NCI-H510A treated with DMSO at 0.1 percent for 48 hours (cell line): ENCODE measurements around the gene ESRRA.
A peak's percentile ranks its signal among the peaks of the same experiment; 100 is the strongest.

ENCODE experiments used
- DNase-seq: peaks from one replicate; lab custom pipeline; 2025; lab: John Stamatoyannopoulos, UW

Gene ESRRA

GRCh38 chr11:64333556-64333955 lies 28.2 kb downstream of the ESRRA start:
- no peak for DNase-seq

- DNase-seq = peak; percentile 89
Observed at GRCh38 chr11:64334764-64335735, 29.7 kb downstream of the ESRRA start.

- DNase-seq = no peak
Observed at GRCh38 chr11:64337538-64338249, 32.4 kb downstream of the ESRRA start.

DNA sequence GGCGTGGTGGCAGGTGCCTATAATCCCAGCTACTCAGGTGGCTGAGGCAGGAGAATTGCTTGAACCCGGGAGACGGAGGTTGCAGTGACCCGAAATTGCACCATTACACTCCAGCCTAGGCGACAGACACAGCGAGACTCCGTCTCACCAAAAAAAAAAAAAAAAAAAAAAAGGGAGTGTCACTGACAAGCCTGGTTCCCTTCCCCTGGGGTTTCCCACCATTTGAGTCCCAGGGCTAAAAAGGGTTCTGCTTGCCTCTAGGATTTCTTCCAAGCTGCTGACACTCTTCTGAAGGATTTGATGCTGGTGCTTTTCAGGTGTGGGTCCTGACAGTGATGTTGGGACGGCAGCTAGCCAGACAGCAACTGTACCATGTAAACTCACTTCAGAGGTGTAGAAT lies 33.4 kb downstream of the ESRRA start:
- no peak for DNase-seq

GRCh38 chr11:64339286-64339685 lies 34.0 kb downstream of the ESRRA start:
- no peak for DNase-seq

DNA sequence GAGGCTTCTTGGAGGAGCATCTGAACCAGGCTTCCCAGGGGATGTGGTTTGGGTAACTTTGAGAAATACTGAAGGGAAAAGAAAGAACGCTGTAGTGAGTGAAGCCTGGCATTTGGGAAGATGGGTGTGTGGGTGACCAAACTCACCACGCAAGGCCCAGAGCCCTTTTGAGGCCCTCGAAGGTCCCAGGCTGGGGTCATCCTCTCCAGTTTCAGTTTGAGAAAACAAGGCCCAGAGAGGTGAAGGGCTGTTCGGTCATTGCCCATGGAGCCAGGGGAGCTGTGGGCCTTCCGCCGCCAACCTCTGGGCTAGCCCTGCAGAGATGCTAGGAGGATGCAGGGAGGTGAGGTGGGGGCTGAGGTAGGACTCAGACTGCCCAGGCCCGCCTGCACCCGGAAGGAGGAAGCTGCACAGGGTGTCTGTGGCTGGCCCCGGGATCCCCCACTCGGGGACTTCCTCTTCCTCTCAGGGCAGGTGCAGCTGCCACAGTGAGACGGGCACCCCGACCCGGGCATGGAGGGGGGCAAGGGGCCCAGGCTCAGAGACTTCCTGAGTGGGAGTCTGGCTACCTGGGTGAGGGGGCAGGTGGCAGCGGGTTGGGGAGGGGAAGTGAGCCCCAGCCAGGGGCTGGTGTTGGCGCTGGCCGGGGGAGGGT lies 34.6 kb downstream of the ESRRA start, which contains the start of gene CCDC88B:
Gene CCDC88B (plus strand): TSS at position 451 of the 655 bp plus-strand sequence. CDS start 63 bp downstream, at position 514.
- no peak for DNase-seq

DNA sequence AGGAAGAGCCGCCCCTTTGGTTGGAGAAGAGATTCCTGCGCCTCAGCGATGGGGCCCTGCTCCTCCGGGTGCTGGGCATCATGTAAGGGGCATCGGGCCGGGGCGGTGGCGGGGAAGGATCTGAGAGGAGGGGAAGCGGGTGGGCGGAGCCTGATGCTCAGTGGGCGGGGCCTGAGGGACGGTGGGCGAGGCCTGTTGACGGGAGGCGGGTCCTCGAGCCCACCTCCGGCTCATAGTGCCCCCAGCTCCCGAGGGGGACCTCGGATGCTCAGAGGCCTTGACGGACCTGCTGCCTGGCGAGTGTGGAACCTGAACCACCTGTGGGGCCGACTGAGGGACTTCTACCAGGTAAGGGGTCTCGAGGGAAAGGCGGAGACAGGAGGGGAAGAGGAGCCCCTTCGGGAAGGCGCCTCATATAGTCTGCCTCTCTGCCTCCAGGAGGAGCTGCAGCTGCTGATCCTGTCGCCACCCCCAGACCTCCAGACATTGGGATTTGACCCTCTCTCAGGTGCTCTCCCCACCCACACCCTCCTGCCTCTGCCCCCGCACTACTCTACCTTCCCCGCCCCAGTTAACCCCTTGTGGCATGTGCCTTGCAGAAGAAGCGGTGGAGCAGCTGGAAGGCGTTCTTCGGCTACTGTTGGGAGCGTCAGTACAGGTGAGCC lies 35.5 kb downstream of the ESRRA start:
- DNase-seq = no peak

DNA sequence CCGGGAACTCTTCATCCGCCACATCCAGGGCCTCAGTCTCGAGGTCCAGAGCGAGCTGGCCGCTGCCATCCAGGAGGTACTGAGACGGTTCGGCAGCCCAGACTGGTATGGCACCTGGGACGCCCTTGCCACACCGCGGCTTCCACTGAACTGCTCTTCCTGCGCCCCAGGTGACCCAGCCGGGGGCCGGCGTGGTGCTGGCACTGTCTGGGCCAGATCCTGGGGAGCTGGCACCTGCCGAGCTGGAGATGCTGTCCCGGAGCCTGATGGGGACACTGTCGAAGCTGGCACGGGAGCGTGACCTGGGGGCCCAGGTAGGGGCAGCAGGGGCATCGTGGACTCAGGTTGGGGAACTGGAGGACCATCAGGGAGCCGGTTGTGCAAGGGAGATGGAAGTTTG lies 36.1 kb downstream of the ESRRA start:
- DNase-seq = no peak

- DNase-seq = no peak
Observed at GRCh38 chr11:64341851-64342791, 36.8 kb downstream of the ESRRA start.

- no peak for DNase-seq
Observed at GRCh38 chr11:64342869-64343745, 37.8 kb downstream of the ESRRA start.

DNA sequence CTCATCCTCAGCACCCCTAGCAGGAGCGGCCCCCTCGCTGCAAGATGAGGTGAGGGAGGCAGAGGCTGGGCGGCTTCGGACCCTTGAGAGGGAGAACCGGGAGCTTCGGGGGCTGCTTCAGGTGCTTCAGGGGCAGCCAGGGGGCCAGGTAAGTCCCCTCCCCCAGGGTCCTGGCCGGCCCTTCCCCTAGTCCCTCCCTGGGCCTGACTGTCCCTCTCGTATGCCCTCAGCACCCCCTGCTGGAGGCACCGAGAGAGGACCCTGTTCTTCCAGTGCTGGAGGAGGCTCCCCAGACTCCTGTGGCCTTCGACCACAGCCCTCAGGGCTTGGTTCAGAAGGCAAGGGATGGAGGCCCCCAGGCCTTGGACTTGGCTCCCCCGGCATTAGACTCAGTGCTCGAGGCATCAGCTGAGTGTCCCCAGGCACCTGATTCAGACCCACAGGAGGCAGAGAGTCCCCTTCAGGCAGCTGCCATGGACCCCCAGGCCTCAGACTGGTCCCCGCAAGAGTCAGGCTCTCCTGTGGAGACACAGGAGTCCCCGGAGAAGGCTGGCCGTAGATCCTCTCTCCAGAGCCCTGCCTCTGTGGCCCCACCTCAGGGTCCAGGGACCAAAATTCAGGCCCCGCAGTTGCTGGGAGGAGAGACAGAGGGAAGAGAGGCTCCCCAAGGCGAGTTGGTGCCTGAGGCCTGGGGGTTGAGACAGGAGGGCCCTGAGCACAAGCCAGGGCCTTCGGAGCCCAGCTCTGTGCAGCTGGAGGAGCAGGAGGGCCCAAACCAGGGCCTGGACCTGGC lies 38.6 kb downstream of the ESRRA start:
- no peak for DNase-seq

DNA sequence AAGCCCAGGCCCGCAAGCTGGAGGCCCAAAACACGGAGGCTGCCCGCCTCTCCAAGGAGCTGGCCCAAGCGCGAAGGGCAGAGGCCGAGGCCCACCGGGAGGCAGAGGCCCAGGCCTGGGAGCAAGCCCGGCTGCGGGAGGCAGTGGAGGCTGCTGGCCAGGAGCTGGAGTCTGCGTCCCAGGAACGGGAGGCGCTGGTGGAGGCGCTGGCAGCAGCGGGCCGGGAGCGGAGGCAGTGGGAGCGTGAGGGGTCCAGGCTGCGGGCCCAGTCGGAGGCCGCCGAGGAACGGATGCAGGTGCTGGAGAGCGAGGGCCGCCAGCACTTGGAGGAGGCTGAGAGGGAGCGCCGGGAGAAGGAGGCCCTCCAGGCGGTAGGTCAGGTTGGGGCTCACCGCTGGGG lies 39.5 kb downstream of the ESRRA start:
- no peak for DNase-seq

DNA sequence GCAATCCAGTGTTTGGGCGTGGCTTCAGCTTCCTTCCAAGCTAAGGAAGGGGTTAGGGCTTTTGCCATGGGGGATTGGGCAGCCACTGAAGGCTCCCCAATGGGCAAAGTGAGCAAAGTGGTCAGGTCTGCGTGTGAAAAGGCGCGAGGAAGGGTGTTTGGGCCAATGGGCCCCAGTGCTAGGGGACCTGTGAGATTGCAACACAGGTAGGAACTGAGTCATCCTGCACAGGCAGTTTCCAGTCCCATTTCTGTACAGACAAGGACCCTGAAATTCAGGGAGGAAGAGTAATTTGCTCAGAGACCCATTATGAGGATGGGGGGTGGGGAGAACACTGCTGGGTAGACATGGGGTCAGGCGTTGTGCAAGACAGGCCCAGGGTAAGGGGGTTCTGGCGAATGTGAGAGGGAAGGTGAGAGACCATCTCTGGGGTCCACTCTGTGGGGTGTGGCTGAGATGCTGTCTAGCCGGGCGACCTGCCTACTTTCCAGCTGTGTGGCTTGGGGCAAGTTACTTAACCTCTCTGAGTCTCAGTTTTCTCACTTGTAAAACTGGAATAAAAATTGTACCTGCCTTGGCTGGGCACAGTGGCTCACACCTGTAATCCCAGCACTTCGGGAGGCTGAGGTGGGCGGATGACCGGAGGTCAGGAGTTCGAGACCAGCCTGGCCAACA lies 42.0 kb downstream of the ESRRA start:
- no peak for DNase-seq

DNA sequence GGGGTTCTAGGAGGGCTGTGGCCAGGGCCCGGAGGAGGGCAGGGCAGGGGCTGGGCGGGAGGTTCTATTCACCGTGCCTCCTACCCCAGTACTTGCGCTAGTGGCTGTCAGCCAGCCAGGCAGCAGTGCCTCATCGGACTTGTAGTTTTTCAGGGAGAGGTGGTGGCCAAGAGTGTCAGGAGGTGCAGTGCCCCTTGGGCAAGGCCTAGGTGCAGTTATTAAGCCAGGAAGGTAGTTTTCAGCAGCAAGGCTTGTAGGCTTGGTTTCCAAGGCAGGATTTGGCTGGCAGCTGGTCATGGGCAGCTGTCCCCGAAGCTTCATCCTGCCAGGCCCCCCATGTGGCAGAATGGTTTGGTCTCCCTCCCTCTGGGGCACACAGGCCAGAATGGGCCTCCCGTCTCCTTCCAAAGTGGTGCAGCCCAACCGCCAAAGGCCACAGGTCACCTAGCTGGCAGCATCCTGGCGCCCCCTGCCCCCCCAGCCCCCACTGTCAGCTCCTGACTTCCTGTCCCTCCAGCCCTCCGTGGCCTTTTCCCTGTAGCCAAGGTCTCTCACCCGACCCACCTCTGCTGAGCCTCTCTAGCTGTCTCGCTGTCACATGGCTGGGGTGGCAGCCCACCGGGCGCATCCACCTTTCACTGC lies 43.2 kb downstream of the ESRRA start:
- DNase-seq = no peak

GRCh38 chr11:64349025-64349387 lies 43.7 kb downstream of the ESRRA start:
- no peak for DNase-seq

DNA sequence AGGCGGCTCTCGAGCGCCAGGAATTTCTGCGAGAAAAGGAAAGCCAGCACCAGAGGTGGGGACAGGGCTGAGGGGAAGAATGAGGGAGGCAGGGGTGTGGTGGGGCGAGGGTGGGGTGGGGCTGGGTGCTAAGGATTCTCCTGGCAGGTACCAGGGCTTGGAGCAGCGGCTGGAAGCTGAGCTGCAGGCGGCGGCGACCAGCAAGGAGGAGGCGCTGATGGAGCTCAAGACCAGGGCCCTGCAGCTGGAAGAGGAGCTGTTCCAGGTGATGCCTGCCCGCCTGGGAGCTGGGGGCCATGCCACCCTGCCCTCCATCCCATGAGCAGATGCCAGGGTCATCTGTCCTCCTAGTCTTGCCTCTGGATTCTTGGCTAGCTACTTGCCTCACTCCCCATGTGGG lies 44.1 kb downstream of the ESRRA start:
- no peak for DNase-seq

GRCh38 chr11:64351136-64351631 lies 45.9 kb downstream of the ESRRA start:
- no peak for DNase-seq
